Activated CD4-positive, alpha-beta T cell treated with anti-CD3 and anti-CD28 coated beads for 1 hour (primary cell): ENCODE data around the gene WNK2.

Experiments used
- DNase-seq: peaks from one replicate; pipeline ENCODE4 v3.0.0-alpha.2; 2020

WNK2 gene

DNA sequence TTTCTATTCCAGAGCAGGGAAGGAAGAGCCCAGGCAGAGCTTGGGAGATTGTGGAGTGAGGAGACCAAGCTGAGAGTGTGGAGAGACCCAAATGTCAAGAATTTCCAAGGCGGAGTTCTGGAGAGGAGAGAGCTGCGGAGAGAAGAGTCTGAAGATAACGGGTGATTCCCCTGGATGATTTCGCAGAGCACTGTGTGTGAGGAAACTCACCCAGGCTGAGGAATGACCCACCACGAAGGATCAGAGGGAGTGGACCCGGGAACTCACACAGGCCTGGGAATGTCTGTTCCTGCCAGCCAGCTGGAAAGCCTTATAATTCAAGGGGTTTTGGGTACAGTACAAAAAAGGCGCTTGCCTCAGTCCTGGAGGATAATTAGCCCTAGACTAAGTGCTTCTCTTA lies 94.2 kb downstream of the WNK2 start:
- DNase-seq, result no peak

DNA sequence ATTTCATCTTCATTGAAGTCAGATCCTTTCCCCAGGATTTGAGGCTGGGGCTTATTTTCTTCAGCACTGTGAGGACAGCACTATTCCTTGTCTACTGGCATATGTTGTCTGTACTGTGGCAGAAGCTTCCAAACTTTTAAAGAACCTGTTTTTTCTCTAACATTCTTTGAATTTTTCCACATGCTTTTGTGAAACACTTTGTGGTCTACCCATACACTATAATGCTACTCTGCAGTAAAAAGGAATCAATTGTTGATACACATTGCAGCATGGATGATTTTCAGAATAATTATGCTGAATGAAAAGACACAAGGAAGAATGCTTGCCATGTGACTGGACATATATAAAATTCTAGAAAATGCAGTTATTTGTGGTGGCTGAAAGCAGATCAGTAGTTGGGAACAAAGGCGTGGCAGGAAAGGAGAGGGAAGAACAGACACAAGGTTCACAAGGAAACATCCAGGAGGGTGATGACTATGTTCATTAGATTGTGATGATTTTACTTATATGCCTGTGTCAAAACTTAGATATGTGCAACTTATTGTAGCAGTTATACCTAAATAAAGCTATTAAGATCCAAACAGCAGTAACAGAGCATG lies 96.8 kb downstream of the WNK2 start:
- no peak for DNase-seq

DNA sequence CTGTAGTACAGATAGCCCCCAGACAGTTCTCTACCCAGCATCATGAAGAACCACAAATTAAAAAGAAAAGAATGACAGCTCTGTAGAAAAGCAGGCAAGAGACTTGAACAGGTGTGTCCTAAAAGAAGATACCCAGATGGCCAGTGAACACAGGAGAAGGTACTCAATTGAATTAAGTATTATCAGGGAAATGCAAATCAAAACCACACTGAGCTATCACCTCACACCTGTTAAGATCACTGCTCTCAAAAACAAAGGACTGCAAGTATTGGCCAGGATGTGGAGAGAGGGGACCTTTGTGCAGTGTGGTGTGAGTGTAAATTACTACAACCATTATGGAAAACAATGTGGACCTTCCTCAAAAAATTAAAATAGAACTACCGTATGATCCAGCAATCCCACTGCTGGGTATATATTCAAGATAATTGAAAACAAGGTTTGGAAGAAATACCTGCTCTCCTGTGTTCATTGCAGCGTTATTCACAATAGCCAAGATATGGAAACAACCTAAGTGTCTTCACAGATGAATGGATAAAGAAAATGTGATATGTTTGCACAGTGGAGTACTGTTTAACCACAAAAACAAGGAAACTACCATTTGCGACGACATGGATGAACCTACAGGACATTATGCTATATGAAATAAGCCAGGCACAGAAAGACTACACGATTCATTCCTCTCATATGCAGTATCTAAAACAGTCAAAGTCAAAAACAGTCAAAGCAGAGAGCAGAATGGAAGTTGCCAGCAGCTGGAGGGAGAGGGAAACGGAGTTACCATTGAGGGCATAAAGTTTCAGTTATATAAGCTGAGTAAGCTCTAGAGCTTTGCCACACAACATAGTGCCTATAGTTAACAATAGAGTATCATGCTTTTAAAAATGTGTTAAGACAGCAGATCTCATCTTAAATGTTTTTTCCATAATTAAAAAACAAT lies 102.6 kb downstream of the WNK2 start:
- DNase-seq, result no peak

DNA sequence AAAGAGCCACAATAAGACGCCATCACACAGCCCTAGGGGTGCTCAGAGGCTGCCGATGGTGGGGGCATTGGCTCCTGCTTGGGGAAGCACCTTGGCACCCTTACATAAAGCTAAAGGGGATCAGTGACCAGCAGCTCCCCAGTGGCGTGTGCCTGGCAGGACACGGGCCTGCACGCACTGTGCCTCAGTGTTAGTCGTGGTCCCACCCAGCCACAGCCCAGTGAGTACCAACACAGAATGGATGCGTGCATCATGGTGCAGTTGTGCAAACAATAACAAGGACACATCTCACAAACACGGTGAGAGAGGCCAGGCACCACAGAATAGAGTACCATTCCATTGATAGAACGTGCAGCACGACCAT lies 103.2 kb downstream of the WNK2 start:
- DNase-seq, result no peak

DNA sequence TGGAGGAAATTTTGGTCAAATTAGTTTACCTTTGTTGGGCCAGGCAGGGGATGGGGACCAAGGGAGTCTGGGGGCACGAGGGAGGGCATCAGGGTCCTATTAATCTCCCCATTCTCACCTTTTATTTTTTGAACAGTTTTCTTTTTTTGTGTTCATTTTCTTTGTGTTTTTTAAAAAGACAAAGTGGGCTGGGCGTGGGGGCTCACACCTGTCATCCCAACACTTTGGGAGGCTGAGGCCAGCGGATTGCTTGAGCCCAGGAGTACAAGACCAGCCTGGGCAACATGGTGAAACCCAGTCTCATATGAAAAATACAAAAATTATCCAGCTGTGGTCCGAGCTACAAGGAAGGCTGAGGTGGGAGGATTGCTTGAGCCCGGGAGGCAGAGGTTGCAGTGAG lies 103.7 kb downstream of the WNK2 start:
- DNase-seq, result no peak

DNA sequence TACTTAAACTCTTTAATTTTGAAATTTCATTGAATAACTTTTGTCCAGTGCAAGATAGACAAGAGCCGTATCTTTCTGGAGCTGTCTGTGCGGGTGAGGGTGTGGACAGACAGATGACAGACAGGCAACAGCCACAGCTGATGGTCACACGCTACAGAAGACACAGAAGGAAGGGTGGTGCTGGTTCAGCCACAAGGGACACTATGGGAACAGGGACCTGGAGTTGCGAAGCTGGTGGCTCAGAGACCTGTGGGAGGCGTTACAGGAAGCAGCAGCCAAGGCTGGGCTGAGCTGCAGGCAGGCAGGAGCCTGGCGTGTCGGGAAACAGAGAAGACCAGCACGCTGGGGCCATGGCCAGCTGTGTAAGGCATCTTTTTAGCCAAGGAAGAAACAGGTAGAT lies 104.4 kb downstream of the WNK2 start:
- no peak for DNase-seq

DNA sequence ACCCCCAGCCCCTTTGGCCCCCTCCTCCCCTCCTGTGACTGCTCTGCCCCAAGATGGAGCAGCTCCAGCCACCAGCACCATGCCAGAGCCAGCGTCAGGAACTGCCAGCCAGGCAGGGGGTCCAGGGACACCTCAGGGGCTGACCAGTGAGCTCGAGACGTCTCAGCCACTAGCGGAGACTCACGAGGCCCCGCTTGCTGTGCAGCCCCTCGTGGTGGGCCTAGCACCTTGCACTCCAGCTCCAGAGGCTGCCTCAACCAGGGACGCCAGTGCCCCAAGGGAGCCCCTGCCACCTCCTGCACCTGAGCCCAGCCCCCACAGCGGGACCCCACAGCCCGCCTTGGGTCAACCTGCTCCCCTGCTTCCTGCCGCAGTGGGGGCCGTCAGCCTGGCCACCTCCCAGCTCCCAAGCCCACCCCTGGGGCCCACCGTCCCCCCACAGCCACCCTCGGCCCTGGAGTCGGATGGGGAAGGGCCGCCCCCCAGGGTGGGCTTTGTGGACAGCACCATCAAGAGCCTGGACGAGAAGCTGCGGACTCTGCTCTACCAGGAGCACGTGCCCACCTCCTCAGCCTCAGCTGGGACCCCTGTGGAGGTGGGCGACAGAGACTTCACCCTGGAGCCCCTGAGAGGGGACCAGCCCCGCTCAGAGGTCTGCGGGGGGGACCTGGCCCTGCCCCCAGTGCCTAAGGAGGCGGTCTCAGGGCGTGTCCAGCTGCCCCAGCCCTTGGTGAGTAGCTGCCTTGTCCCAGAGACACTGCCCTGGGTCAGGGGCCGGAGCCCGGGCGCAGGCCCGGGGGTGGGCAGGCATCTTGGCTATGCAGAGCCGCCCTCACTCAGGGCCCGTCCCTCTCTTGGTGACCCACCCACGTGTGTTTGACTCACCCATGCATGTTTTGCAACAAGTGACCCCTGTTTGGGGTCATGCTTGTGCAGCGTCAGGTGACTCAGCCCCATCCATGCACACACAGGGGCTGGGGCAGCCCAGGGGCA lies 105.2 kb downstream of the WNK2 start:
- no peak for DNase-seq

DNA sequence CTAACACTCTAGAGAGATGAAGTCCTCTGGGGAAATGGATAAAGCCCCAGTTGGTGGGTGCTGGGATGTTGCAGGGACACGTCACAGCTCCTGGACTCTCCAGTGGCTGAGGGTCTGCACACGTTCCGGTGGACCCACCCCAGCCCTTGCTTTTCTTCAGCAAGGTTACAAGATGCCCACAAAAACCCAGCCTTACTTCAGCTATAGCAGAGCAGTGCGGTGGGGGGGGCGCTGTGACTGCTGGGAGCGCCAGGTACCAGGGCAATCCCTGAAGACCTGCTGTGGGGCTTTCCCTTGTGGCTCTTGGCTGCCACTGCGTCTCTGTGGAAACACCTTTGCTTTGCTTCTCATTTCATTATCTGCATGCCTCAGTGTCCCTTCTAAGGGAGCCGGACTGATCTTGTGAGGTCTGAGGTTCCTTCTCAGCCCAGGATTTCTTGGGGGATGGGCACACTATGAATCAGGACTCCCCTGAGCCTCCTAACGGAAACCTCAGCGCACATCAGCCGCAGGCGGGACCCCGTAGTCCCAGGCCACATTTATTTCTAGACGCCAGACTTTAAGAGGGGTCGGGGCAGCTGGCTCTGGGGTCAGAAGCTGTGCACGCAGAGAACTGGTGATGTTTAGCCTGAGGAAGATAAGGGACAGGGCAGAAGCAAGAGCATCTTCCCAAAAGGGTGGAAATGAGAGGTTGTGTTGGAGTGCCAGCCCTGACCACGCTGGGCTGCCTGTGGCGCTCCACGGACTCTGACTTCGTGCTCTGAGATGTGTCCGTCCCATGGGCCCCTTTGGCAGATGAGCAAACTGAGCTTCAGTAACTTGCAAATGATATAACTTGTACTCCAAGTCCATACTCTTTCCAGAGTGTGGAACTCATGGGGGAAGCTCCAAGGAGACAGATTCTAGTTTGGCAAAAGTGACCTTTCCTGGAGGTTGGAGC lies 106.8 kb downstream of the WNK2 start:
- no peak for DNase-seq

DNA sequence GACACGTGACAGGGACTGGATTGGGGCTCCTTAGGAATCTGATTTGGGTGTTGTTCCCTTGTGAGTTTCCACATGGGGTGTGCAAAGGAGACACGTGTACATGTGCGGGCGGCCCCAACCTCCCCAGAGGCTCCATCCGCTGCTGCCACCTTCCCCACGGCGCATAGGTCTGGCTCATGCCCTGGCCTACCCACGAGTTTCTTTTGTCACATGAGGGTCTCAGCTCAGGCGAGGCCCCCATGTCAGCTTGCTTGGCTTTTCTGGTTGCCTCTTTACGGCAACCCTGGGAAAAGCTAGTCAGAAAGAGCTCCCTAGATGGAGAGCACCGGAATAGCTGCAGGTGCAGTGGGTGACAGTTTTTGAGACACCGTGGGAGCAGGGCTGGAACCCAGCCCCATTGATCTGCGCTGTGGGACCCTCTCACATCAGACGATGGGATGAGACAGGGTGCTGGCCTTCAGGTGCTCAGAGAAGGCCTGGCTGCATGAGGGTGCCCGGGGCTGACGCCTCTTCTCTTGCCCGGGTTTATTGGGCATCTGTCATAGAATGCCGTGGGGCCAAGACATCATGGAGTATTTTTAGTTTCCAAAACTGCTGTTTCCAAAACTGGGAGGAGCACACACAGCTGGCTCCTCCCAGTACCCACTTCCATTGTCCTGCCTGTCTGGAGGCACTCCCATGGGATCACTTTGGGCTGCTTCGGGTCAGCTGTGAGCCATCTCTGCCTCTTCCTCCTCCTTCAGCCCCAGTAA lies 107.8 kb downstream of the WNK2 start:
- DNase-seq, result no peak

DNA sequence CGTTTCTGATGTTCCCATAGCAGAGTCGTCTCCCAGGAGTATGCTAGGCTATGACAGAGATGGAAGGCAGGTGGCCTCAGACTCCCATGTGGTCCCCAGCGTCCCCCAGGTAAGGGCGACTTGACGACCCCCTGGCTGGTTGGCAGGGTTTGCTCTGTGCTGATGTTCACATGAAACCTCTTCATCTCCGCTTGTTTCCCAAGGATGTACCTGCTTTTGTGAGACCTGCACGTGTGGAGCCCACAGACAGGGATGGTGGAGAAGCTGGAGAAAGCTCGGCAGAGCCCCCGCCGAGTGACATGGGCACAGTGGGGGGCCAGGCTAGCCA lies 108.3 kb downstream of the WNK2 start:
- no peak for DNase-seq

DNA sequence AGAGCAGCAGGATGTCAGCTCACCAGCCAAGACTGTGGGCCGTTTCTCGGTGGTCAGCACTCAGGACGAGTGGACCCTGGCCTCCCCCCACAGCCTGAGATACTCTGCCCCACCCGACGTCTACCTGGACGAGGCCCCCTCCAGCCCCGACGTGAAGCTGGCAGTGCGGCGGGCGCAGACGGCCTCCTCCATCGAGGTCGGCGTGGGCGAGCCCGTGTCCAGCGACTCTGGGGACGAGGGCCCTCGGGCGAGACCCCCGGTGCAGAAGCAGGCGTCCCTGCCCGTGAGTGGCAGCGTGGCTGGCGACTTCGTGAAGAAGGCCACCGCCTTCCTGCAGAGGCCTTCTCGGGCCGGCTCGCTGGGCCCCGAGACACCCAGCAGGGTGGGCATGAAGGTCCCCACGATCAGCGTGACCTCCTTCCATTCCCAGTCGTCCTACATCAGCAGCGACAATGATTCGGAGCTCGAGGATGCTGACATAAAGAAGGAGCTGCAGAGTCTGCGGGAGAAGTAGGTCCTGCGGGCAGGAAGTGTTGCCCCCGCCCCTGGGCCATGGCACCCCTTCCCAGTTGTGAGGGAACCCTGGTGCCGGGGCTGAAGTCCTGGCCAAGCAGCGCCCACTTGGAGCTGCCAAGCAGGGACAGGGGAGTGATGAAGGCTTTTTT lies 108.9 kb downstream of the WNK2 start:
- DNase-seq, result no peak

DNA sequence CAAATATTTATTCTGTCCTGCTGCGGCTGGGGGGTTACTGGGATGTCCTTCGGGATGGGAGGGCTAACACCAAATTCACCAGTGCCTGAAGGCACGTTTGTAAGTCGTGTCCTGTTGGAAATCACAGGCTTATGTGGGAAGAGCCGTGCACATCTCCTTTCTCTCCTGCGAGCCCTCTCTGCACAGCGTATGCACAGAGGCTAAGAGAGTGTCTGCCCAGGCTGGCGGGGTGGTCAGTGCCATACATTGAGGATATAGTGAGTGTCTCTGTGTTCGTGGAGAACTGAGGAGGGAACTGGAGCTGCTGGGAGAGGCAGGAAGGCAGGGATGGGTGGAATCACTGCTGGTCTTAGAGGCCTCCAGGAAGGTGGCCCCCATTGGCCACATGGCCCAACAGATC lies 110.1 kb downstream of the WNK2 start:
- no peak for DNase-seq

DNA sequence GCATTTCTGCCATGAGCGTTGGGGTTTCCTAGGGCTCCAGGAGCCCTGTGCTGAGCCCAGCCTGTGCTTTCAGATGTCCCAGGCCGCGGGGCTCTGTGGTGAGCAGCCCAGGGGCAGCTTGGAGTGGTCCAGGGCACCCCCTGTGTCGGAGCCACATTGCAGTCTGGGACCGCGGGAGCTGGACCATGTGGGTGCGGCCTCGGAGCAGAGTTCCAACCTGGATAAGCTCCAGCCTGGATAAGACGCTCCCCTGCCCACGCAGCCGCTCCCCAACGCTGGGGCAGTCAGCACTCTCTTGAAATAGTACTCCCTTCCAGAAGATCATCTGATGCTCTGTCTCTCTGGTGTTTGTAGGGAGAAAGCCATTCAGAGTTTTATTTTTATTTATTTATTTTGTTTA lies 111.1 kb downstream of the WNK2 start:
- no peak for DNase-seq

DNA sequence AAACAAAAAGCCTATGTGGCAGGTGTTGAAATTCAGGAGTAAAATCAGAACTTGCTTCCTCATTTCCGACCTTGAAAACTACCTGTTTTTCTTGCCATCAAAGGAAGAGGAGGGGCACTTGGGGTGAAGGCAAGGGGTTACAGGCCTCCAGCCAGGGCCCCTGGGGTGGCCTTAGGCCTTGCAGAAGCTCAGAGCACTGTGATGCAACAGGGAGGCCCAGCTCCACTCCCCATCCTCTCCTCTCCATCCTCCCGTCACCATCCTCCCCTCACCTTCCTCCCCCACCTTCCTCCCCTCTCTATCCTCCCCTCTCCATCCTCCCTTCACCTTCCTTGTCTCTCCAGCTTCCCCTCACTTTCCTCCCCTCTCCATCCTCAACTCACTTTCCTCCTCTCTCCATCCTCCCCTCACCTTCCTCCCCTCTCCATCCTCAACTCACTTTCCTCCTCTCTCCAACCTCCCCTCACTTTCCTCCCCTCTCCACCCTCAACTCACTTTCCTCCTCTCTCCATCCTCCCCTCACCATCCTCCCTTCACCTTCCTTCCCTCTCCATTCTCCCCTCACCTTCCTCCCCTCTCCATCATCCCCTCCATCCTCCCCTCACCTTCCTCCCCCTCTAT lies 111.6 kb downstream of the WNK2 start:
- DNase-seq, result no peak

DNA sequence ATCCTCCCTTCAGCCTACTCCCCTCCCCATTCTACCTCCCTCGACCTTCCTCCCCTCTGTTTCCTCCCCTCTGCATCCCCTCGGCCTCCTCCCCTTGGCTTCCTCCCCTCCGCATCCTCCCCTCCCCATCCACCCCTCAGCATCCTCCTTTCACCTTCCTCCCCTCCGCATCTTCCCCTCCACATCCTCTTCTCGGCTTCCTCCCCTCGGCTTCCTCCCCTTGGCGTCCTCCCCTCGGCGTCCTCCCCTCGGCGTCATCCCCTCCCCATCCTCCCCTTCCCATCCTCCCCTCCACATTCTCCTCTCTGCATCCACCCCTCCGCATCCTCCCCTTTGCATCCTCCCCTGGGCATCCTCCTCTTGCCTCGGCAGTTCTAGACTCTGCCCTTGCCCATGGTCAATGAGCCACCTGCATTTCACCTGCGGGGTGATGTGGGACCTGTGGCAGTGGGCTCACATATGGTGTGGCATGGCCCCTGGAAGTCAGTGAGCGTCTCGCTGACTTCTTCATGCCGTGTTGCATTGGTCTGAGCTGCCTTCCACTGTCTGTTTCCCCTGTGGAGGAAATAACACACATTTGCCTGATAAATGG lies 113.0 kb downstream of the WNK2 start:
- DNase-seq, result no peak

DNA sequence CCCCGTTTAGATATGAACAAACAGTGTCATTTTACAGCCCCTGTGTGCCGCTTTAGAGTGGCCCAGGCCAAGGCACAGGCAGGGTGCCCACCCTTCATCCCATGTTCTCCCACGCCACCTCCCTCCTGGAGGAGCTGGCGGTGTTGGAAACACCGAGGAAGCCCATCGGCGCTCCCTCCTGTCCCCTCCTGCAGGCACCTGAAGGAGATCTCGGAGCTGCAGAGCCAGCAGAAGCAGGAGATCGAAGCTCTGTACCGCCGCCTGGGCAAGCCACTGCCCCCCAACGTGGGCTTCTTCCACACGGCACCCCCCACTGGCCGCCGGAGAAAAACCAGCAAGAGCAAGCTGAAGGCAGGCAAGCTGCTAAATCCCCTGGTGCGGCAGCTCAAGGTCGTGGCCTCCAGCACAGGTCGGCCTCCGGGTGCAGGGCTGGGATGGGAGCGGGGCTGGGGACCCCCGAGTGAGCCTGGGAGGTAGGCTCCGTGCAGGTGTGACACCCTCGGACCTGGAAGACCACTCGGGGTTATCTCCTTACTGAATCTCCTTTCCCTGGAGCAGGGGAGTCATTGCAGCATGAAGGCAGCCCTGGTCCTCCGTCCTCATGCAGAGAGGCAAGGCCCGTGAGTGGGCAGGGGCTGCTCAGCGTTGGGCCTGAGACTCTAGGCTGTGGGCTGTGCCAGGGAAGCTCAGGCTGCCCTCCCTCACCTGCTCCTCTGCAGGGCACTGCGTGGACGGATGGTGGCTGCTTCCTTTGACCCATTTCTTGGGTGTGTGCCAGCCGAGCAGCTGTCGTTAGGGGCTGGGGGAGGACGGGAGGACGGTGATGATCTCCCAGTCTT lies 113.9 kb downstream of the WNK2 start:
- DNase-seq, result no peak

DNA sequence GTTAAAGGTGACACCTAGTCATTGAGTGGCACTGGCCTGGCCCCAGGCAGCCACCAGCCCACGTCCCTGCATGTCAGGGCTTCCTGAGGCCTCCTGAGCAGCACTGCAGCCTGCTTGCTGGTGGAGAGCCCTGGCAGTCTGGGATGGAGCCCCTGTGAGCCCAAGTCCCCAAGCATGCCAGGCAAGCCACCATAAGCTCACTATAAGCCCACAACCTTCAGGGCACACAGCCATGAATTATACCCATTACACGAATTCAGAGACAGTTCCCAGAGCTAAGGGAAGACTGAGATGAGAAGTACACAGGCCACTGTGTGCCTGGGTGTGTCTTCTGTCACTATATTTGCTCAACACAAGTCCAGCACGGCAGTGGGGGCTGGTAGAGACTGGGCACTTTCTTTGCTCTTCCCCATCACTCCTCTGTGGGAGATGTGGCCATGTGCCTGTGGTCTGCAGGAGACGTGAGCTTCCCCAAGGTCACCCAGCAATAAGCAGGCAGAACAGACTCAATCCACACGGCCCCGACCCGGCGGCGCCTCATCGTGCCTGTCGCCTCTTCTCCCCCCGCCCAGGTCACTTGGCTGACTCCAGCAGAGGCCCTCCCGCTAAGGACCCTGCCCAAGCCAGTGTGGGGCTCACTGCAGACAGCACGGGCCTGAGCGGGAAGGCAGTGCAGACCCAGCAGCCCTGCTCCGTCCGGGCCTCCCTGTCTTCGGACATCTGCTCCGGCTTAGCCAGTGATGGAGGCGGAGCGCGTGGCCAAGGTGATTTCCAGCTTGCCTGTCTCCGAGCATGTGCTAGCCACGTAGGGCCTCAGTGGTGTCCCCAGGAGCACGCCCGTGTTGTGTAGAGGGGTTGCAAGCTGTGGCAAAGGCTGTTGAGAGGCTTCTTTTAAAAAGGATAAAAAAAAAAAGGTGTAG lies 114.8 kb downstream of the WNK2 start:
- DNase-seq, result no peak
